Astrocyte (in vitro differentiated cells and primary cell): ENCODE measurements around the gene ADIPOQ.

ENCODE experiments used
- EZH2 ChIP-seq: IDR thresholded peaks from 2 replicates; pipeline ENCODE4 v1.6.1; 2012; ENCODE audit warnings: mild to moderate bottlenecking, low read length, inconsistent platforms; ENCODE audit not compliant: insufficient read depth
- TF ChIP-seq, protein P1 (sequence below): IDR thresholded peaks from 2 replicates; pipeline ENCODE4 v1.5.1; 2011; ENCODE audit warnings: low read depth, mild to moderate bottlenecking, inconsistent platforms, low read length, moderate library complexity; ENCODE audit not compliant: insufficient read depth

DNA sequence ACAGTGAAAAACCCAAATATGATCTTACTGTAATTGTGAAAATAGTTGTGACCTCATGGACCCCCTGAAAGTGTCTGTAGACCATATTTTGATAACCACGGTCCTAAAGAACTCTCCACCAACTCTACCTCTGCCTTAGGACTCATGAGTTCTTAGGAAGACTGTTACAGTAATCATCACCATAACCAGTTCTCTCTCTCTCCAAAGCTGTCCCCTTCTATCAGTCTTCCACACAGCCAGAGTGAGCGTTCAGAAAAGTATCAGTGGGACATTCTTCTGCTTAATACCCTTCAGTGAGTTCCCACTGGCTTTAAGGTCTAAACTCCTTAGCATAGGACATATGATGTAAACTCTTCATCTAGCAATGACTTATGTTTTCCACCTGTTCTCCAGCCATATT, 60.2 kb downstream of the ADIPOQ start:
- TF ChIP-seq, protein P1, sequence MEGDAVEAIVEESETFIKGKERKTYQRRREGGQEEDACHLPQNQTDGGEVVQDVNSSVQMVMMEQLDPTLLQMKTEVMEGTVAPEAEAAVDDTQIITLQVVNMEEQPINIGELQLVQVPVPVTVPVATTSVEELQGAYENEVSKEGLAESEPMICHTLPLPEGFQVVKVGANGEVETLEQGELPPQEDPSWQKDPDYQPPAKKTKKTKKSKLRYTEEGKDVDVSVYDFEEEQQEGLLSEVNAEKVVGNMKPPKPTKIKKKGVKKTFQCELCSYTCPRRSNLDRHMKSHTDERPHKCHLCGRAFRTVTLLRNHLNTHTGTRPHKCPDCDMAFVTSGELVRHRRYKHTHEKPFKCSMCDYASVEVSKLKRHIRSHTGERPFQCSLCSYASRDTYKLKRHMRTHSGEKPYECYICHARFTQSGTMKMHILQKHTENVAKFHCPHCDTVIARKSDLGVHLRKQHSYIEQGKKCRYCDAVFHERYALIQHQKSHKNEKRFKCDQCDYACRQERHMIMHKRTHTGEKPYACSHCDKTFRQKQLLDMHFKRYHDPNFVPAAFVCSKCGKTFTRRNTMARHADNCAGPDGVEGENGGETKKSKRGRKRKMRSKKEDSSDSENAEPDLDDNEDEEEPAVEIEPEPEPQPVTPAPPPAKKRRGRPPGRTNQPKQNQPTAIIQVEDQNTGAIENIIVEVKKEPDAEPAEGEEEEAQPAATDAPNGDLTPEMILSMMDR: no peak
- no peak for TF ChIP-seq EZH2
